GM21360 (cell line): Measurements from ENCODE around the gene DHRS3.
"Not testable (repeated sequence)": the region's sequence is repeated elsewhere in the genome, so short reads cannot be mapped to it uniquely, and the experiment has no call there.

Experiments used
- ATAC-seq: cut with Tn5 transposase; IDR thresholded peaks from one replicate; pipeline ENCODE4 v1.9.1; 2021; ENCODE audit warnings: mild to moderate bottlenecking, moderate library complexity; ENCODE audit not compliant: unreplicated experiment

The DHRS3 gene

DNA sequence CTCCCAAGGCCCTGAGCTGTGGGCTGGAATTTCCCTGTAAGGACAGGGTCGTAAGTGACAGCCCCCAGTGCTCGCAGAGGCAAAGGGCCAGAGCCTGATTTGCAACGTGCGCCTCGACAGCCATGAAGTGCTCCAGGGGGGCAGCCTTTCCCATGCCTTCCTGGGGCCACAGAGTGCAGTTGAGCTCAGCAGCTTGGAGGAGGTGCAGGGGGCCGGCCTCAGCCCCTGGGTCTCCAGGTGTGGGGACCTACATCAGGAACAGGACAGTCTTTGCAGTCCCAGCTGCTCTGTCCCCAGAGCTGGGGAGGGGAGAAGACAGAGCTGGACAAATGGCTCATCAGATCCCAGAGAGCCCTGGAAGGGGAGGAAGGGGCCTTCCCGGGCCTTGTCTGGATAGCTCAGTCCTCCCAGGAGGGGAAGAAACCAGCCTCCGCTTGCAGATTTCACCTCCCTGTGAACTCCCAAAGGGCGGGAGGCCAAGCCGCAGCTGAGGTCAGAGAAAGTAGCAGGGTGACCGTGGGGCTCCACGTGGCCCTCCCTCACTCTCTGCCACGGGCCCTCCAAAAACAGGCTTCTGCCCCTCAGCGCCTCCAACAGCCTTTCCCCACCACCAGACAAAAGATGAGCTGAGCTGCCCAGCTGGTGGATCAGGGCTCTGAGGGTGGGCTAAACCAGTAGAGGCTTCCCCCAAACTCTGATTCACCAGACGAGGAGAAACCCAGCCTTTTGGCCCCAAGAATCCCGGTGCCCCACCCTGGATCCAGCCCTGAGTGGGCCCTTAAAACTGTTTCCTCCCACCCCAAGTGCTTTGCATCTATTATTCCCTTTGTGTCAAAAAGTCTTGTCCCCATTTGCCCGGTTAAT lies 76.5 kb downstream of the DHRS3 start:
- ATAC-seq, result no peak

DNA sequence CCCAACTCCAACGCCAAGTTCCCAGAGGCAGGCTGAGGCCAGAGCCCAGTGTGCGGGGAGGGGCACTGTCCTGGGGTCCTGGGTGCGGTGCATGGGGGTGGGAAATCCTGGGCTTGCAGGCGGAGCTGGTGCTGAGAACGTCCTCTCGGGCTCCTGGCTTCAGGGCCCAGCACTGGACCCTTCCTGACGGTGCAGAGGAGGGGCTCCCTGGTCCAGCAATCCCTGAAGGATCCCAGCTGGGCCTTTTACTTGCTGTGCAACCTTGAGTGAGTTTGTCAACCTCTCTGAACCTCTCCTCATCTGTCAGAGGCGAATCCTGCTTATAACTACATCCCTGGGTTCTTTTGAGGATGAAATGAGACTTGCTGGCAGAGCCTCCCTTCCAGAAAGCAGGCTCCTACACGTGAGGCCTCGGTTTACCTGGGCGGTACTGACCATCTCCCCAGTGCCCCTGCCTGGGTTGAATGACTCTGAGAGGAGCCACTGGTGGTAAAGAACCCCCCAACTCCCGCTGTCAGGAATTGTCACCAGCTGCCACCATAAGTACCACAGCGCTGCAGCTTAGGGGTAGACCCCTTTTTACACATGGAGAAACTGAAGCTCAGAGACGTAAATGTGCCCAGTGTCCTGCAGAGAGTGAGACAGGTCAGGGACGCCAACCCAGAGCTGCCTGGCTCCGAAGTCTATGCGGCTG lies 77.3 kb downstream of the DHRS3 start:
- ATAC-seq, result no peak

DNA sequence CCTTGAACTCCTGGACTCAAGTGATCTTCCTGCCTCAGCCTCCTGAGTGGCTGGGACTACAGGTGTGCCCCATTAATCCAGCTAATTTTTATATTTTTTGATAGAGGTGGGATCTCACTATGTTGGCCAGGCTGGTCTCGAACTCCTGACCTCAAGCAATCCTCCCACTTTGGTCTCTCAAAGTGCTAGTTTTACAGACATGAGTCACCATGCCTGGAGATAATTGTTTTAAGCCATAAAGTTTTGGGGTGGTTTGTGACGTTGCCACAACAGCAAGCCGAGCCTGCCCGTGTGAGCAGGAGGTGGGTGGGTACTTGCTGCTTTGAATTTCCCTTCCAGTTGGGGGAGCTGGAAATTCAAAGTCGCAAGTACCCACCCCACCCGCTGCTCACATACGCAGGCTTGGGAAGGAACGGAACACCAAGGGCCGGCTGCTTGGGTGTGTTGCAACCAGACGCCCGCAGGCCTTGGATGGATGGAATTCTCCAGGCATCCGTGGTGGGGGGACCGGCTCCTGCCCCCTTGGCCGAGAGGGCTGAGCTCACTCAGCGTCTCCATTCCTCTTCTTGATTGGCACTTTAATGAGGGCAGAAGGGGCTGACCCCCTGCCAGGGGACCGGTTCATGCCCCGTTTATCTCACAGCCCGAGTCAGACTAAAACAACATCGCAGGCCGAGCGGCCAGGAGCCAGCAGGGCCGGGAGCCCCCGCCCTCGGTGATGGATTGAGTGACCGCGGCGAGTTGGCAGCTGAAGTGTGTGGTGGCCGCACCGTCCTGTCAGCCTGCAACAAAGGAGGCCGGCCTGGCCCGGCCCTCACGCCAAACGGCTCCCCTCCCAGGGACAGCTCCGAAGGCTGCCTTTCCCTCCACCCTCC lies 78.1 kb downstream of the DHRS3 start:
- ATAC-seq, result no peak

GRCh38 chr1:12539320-12539704 lies 78.7 kb downstream of the DHRS3 start:
- no peak for ATAC-seq

GRCh38 chr1:12538536-12538935 lies 79.5 kb downstream of the DHRS3 start:
- not testable (repeated sequence) for ATAC-seq

DNA sequence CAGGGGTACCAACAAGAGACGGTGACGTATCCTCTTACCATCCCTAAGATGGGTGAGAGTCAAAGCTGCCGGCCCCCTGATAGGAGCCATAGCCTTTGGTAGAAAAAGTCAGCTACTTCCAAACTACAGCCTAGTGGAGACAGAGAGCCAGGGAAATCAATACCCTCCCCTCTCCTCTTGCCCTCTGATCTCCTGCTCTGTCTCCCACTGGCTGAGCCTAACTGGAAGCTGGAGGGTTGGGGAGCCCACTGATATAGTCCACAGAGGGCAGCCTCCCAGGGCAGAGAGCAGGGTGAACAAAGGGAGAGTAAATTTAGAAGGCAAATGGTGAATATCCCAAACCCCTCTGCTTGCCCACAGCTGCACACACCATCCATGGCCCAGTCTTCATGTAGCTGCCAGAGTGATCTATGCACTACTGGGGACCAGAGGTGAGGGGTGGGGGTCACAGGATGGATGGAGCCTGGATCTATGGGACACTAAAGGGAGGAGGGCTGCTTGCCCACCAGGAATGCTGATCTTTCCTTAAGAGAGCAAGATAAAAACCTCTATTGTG lies 80.0 kb downstream of the DHRS3 start:
- no peak for ATAC-seq

- no peak for ATAC-seq
These were observed 80.7 kb downstream of the DHRS3 start for GRCh38 chr1:12537294-12537693.

DNA sequence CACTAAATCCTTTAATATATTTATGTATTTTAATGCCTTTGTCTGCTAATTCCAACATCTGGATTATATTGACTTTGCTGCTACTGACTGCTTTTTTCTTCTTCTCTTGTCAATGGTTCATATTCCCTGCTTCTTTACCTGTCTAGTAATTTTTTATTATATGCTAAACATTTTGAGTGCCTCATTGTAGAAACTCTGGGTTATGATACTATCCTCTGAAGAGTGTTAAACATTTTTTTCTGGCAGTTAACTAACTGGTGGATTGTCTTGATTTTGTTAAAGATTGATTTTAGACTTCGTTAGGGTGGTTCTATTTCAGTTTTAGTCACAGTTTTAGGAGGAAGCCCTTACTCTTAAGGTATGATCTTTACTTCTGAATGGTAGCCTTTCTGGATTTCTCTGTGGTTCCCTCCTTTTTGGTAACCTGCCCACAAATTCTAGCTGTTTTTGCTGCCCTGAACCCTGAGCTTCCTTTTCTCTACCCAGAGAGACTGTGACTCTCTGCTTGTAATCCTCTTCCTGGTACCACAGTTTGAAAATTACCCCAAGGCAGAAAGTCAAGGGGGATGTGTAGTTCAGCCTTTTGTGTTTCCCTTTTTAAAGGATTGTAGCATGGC lies 81.9 kb downstream of the DHRS3 start:
- ATAC-seq, result no peak

- ATAC-seq, result no peak
These were observed 85.3 kb downstream of the DHRS3 start for GRCh38 chr1:12532405-12533315.

- ATAC-seq, result no peak
These were observed 86.9 kb downstream of the DHRS3 start for GRCh38 chr1:12531179-12531499.

- no peak for ATAC-seq
These were observed 87.4 kb downstream of the DHRS3 start for GRCh38 chr1:12530462-12531178.

DNA sequence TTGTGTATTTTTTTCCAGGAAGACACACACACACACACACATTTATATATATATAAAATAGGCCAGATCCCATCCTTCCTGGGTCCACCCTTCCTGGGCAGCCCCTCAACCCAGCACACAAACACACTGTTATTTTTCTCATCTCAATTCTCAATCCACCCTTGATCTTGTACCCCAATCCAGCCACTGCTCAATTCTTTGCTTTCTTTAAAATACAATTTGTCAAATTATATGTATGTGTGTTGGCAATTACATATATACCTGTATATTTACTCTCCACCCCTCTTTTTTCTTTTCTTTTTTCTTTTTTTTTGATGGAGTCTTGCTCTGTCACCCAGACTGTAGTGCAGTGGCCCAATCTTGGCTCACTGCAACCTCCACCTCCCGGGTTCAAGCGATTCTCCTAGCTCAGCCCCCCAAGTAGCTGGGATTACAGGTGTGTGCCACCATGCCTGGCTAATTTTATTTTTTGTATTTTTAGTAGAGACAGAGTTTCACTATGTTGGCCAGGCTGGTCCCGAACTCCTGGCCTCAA lies 88.3 kb downstream of the DHRS3 start:
- no peak for ATAC-seq

GRCh38 chr1:12528021-12528852 lies 89.8 kb downstream of the DHRS3 start:
- ATAC-seq, result no peak

DNA sequence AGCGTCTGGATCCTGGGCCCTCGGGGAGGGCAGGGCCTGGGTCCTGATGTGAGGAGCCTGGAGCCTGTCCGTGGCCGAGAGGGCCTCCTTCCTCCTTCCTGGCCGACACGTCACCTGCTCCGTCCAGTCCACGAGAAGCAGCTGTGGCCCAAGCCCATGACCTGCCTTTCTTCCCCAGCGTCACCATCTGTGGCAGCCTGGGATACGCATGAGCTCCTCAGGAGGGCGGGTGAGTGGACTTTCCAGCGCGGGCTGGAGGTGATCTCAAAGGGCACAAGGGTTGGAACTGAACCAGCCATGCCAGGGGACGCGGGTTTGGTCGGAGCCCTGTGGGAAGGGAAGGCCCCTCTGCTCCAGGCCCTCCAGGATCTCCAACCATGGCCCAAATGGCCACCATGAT lies 90.4 kb downstream of the DHRS3 start:
- no peak for ATAC-seq

DNA sequence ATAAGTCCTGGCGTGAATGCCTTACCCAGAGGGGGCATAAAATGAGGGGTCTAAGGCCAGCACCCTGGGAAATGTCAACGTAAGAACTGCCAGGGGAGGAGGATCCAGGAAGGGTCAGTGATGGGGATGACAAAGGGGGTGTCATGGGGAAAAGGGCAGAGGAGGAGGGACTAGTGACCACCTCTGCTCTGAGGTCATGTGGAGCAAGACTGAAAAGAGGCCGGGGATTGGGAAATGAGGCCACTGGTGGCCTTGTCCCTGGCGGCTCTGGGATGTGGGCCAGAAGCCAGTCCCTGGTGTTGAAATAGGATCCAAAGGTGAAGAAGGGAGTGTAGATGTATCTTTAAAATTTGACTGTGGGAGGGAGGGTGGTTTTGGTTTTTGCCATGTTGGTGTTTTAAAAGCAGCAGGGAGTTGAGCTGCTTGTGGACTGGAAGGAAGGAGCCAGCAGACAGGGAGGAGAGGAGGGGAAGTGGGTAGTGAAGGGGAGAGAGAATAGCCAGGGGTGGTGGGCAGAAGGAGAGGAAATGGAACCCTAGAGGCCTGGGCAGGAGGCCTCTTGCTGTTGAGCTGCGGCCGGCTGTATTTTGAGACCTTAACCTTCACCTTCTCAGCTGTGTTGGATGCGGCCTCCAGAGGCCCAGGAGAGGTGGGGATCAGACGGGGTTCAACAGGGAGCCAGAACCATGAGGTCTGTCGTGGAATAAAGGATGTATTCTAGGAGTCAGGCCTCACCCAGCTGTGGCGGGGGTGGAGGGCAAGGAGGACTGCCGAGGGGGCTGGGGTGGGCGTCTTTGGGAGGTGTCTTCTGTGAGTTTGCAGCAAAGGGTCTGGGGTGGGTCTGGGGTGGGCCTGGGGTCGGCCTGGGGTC lies 92.5 kb downstream of the DHRS3 start:
- no peak for ATAC-seq

GRCh38 chr1:12524266-12524665 lies 93.7 kb downstream of the DHRS3 start:
- no peak for ATAC-seq

DNA sequence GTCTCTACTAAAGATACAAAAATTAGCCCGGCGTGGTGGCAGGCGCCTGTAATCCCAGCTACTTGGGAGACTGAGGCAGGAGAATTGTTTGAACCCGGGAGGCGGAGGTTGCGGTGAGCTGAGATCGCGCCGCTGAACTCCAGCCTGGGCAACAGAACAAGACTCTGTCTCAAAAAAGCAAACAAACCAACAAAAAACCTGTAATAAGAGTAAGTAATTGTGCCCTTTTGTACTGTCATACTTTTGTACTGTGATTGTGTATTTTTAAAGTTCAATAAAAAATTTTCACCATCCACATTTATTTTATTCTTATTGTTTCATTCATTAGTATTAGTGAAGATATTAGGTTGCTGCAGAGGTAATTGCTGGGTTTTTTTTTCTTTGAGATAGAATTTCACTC lies 95.2 kb downstream of the DHRS3 start:
- not testable (repeated sequence) for ATAC-seq
